Stimulated activated CD8-positive, alpha-beta memory T cell treated with anti-CD3 and anti-CD28 coated beads, Interleukin-15, amount 100 ng/mL, for 1 hour (primary cell): ENCODE results near the gene PLXND1.

Source experiments
- DNase-seq: peaks from one replicate; pipeline ENCODE4 v3.0.0-alpha.2; 2020; ENCODE audit warnings: low read depth

PLXND1 gene

GRCh38 chr3:129601713-129602112 lies 4.8 kb downstream of the PLXND1 start:
- no peak for DNase-seq

GRCh38 chr3:129600348-129600747 lies 6.1 kb downstream of the PLXND1 start:
- no peak for DNase-seq

- no peak for DNase-seq
These were observed 6.9 kb downstream of the PLXND1 start for GRCh38 chr3:129599607-129600006.

- no peak for DNase-seq
These were observed 7.4 kb downstream of the PLXND1 start for GRCh38 chr3:129599073-129599472.

GRCh38 chr3:129598484-129598883 lies 8.0 kb downstream of the PLXND1 start:
- DNase-seq, result no peak

GRCh38 chr3:129598000-129598381 lies 8.5 kb downstream of the PLXND1 start:
- DNase-seq, result no peak

GRCh38 chr3:129597087-129597999 lies 9.1 kb downstream of the PLXND1 start:
- DNase-seq, result no peak

GRCh38 chr3:129596194-129597086 lies 10.0 kb downstream of the PLXND1 start:
- DNase-seq, result no peak

GRCh38 chr3:129595544-129596193 lies 10.8 kb downstream of the PLXND1 start:
- DNase-seq, result no peak

- DNase-seq, result no peak
These were observed 11.5 kb downstream of the PLXND1 start for GRCh38 chr3:129594907-129595390.

GRCh38 chr3:129594409-129594808 lies 12.1 kb downstream of the PLXND1 start:
- no peak for DNase-seq

GRCh38 chr3:129593595-129594339 lies 12.7 kb downstream of the PLXND1 start:
- no peak for DNase-seq

- no peak for DNase-seq
These were observed 13.3 kb downstream of the PLXND1 start for GRCh38 chr3:129593230-129593594.

- DNase-seq, result no peak
These were observed 13.9 kb downstream of the PLXND1 start for GRCh38 chr3:129592381-129593131.

GRCh38 chr3:129591932-129592331 lies 14.5 kb downstream of the PLXND1 start:
- DNase-seq, result no peak

GRCh38 chr3:129590215-129590614 lies 16.3 kb downstream of the PLXND1 start:
- no peak for DNase-seq

- DNase-seq, result no peak
These were observed 18.8 kb downstream of the PLXND1 start for GRCh38 chr3:129587566-129588210.

GRCh38 chr3:129586746-129587430 lies 19.6 kb downstream of the PLXND1 start:
- DNase-seq, result no peak

- no peak for DNase-seq
These were observed 20.4 kb downstream of the PLXND1 start for GRCh38 chr3:129585949-129586657.
